GM21737 (cell line): ENCODE data around the gene OOSP4A.

Experiments
- ATAC-seq: cut with Tn5 transposase; IDR thresholded peaks from one replicate; pipeline ENCODE4 v1.9.1; 2021; ENCODE audit warnings: mild to moderate bottlenecking, moderate library complexity; ENCODE audit not compliant: unreplicated experiment

Gene OOSP4A

GRCh38 chr11:59963733-59964132, at the start of gene OOSP4A:
Gene OOSP4A (plus strand): TSS chr11:59964033. CDS start chr11:59964033, 0 bp downstream.
- ATAC-seq, result no peak

- no peak for ATAC-seq
These were observed 45.4 kb upstream of the OOSP4A start for GRCh38 chr11:59918480-59918879.

- ATAC-seq, result no peak
These were observed 44.7 kb upstream of the OOSP4A start for GRCh38 chr11:59918987-59919589.

GRCh38 chr11:59923813-59924212, 40.0 kb upstream of the OOSP4A start:
- no peak for ATAC-seq

- no peak for ATAC-seq
These were observed 32.1 kb upstream of the OOSP4A start for GRCh38 chr11:59931688-59932087.

GRCh38 chr11:59938132-59938531, 25.7 kb upstream of the OOSP4A start, which contains the start of gene OOSP1:
Gene OOSP1 (plus strand): TSS chr11:59938432. CDS start chr11:59938455, 23 bp downstream.
- ATAC-seq, result no peak

- ATAC-seq, result no peak
These were observed 25.1 kb upstream of the OOSP4A start for GRCh38 chr11:59938718-59939117.

GRCh38 chr11:59939482-59939881, 24.4 kb upstream of the OOSP4A start:
- no peak for ATAC-seq

GRCh38 chr11:59941091-59941490, 22.7 kb upstream of the OOSP4A start:
- no peak for ATAC-seq

- ATAC-seq, result no peak
These were observed 19.7 kb upstream of the OOSP4A start for GRCh38 chr11:59943997-59944714.

- ATAC-seq, result no peak
These were observed 19.1 kb upstream of the OOSP4A start for GRCh38 chr11:59944720-59945119.

- ATAC-seq, result no peak
These were observed 10.2 kb upstream of the OOSP4A start for GRCh38 chr11:59953463-59954218.

- no peak for ATAC-seq
These were observed 9.5 kb upstream of the OOSP4A start for GRCh38 chr11:59954219-59954847.

GRCh38 chr11:59957094-59957493, 6.7 kb upstream of the OOSP4A start:
- no peak for ATAC-seq

GRCh38 chr11:59960502-59961381, 3.1 kb upstream of the OOSP4A start:
- no peak for ATAC-seq

- ATAC-seq, result no peak
These were observed 1.7 kb upstream of the OOSP4A start for GRCh38 chr11:59962107-59962482.

- ATAC-seq, result no peak
These were observed 1.6 kb downstream of the OOSP4A start for GRCh38 chr11:59965424-59965823.

GRCh38 chr11:59966201-59966600, 2.4 kb downstream of the OOSP4A start:
- ATAC-seq, result no peak

- no peak for ATAC-seq
These were observed 4.0 kb downstream of the OOSP4A start for GRCh38 chr11:59967677-59968394.

- ATAC-seq, result no peak
These were observed 4.6 kb downstream of the OOSP4A start for GRCh38 chr11:59968395-59968783.
